ENCODE results near the gene ATXN3. TPM values are rescaled to one million over a fixed set of nuclear protein-coding genes. Genes with fewer than 3 reads are reported as not detected.

ATXN3 gene
- total and polyA plus RNA-seq, 2 donors (not counting 1 experiment from before 2014, with no cell fraction given), result 34.1 to 63.3 TPM

DNA sequence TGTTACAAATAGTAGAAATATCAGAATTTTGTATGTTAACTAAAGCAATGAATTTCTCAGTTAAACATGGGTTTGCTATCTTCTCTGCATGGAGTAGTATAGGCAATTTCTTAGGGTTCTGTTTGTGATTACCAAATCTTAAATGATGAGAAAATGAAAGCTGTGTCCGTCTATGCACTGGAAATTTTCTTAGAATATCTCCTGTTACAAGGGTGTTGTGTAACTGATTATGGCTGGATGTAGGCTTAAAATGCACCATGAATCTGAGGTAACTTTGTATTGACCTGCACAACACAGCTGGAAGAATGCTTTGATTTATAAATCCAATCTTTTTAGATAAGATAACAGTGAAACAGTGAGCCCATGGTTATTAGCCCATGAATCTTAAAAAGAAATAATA is 84.3 kb downstream of the ATXN3 start:
- DNase-seq (ENCODE audit: low read depth in 2 of 2), result no peak
- H3K27ac ChIP-seq (ENCODE audit: insufficient read depth, low read length), result no peak overlapping the region
- peak overlapping the region; percentile 13 for H3K4me2 ChIP-seq (ENCODE audit: extremely low read depth, insufficient read depth, low read length)
- H3K36me3 ChIP-seq (ENCODE audit: control insufficient read depth, insufficient read depth, low read length), result peaks cover 2% of the 10 kb centered on the region
- H3K4me3 ChIP-seq (replicated peaks in 1 of 4; ENCODE audit: control extremely low read depth in 1 of 4, insufficient read depth in 1 of 4, low read depth in 3 of 4, low read length in 4 of 4), result no peak overlapping the region
- no peaks in the 10 kb centered on the region for H3K4me1 ChIP-seq (ENCODE audit: control insufficient read depth, extremely low read depth, insufficient read depth, low read length)
- no peaks in the 10 kb centered on the region for H3K27me3 ChIP-seq (ENCODE audit: control insufficient read depth, insufficient read depth, low read length)
- no peaks in the 10 kb centered on the region for H3K9me3 ChIP-seq (ENCODE audit: control insufficient read depth, insufficient read depth, low read depth, low read length)
- no peak overlapping the region for H3K9ac ChIP-seq (ENCODE audit: insufficient read depth, low read length)
- no peaks in the 10 kb centered on the region for H4K20me1 ChIP-seq (ENCODE audit: control insufficient read depth, extremely low read depth, insufficient read depth, low read length)
- TF ChIP-seq EZH2 (IDR thresholded peaks at IDR 0.05; ENCODE audit: low read length, missing control alignments) (no peak), CTCF (conservative IDR thresholded peaks at IDR 0.05 in 1 of 2, IDR thresholded peaks at IDR 0.05 in 1 of 2; ENCODE audit: low read depth in 1 of 2, low read length in 2 of 2) (no peak)
- no peak overlapping the region for H2AFZ ChIP-seq (ENCODE audit: low read length)
- H3K79me2 ChIP-seq (ENCODE audit: control insufficient read depth, insufficient read depth, low read length), result peaks cover 2% of the 10 kb centered on the region

- Histone ChIP-seq H3K27me3 (ENCODE audit: control insufficient read depth, insufficient read depth, low read length) (no peaks in the 10 kb centered on the region), H3K9ac (ENCODE audit: insufficient read depth, low read length) (no peak overlapping the region), H3K4me2 (ENCODE audit: extremely low read depth, insufficient read depth, low read length) (no peak overlapping the region), H3K36me3 (ENCODE audit: control insufficient read depth, insufficient read depth, low read length) (peaks cover 2% of the 10 kb centered on the region), H2AFZ (ENCODE audit: low read length) (no peak overlapping the region), H3K27ac (ENCODE audit: insufficient read depth, low read length) (no peak overlapping the region), H3K79me2 (ENCODE audit: control insufficient read depth, insufficient read depth, low read length) (peaks cover under 1% of the 10 kb centered on the region), H3K4me3 (replicated peaks in 1 of 4; ENCODE audit: control extremely low read depth in 1 of 4, insufficient read depth in 1 of 4, low read depth in 3 of 4, low read length in 4 of 4) (no peak overlapping the region), H3K4me1 (ENCODE audit: control insufficient read depth, extremely low read depth, insufficient read depth, low read length) (no peaks in the 10 kb centered on the region), H4K20me1 (ENCODE audit: control insufficient read depth, extremely low read depth, insufficient read depth, low read length) (no peaks in the 10 kb centered on the region), H3K9me3 (ENCODE audit: control insufficient read depth, insufficient read depth, low read depth, low read length) (no peaks in the 10 kb centered on the region)
- no peak for DNase-seq (ENCODE audit: low read depth in 2 of 2)
- TF ChIP-seq CTCF (conservative IDR thresholded peaks at IDR 0.05 in 1 of 2, IDR thresholded peaks at IDR 0.05 in 1 of 2; ENCODE audit: low read depth in 1 of 2, low read length in 2 of 2) (no peak), EZH2 (IDR thresholded peaks at IDR 0.05; ENCODE audit: low read length, missing control alignments) (no peak)
These were observed 84.9 kb downstream of the ATXN3 start for GRCh38 chr14:92021523-92021922.

DNA sequence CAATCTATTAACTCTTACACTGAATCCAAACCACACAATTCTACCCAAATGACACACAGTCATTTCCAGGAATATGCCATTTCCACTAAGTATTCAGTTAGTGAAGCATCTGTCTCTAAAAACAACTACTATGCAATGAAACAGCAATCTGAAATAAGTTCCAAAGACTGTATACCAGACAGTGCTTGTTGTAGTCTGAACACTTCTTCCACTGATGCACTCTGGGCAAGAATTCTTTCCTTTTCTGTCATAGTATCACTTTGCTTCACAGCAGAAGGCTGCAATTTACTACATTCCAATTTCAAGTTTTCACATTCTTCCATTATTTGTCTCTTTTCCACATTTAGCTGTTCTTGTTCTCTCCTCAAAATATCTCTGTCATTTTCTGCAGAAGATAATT is 92.3 kb downstream of the ATXN3 start:
- DNase-seq (ENCODE audit: low read depth in 2 of 2), result no peak
- no peaks in the 10 kb centered on the region for H3K9me3 ChIP-seq (ENCODE audit: control insufficient read depth, insufficient read depth, low read depth, low read length)
- peaks cover 4% of the 10 kb centered on the region for H3K36me3 ChIP-seq (ENCODE audit: control insufficient read depth, insufficient read depth, low read length)
- H3K9ac ChIP-seq (ENCODE audit: insufficient read depth, low read length), result no peak overlapping the region
- no peaks in the 10 kb centered on the region for H3K4me1 ChIP-seq (ENCODE audit: control insufficient read depth, extremely low read depth, insufficient read depth, low read length)
- no peaks in the 10 kb centered on the region for H3K27me3 ChIP-seq (ENCODE audit: control insufficient read depth, insufficient read depth, low read length)
- TF ChIP-seq EZH2 (IDR thresholded peaks at IDR 0.05; ENCODE audit: low read length, missing control alignments), result no peak
- TF ChIP-seq CTCF (conservative IDR thresholded peaks at IDR 0.05 in 1 of 2, IDR thresholded peaks at IDR 0.05 in 1 of 2; ENCODE audit: low read depth in 1 of 2, low read length in 2 of 2), result no peak
- H2AFZ ChIP-seq (ENCODE audit: low read length), result no peak overlapping the region
- H3K4me3 ChIP-seq (replicated peaks in 1 of 4; ENCODE audit: control extremely low read depth in 1 of 4, insufficient read depth in 1 of 4, low read depth in 3 of 4, low read length in 4 of 4), result no peak overlapping the region
- no peaks in the 10 kb centered on the region for H4K20me1 ChIP-seq (ENCODE audit: control insufficient read depth, extremely low read depth, insufficient read depth, low read length)
- no peak overlapping the region for H3K27ac ChIP-seq (ENCODE audit: insufficient read depth, low read length)
- H3K79me2 ChIP-seq (ENCODE audit: control insufficient read depth, insufficient read depth, low read length), result no peaks in the 10 kb centered on the region
- H3K4me2 ChIP-seq (ENCODE audit: extremely low read depth, insufficient read depth, low read length), result no peak overlapping the region
